ENCODE results near the gene DOHH.

GRCh38 chr19:3480383-3481091 is 19.9 kb downstream of the DOHH start, which contains the start of gene SMIM24:
- no peak for TF ChIP-seq CTCF (IDR thresholded peaks at IDR 0.05)
- no peak for TF ChIP-seq EP300 (IDR thresholded peaks at IDR 0.05)
- TF ChIP-seq POLR2A (IDR thresholded peaks at IDR 0.05; ENCODE audit: low read depth): no peak

Measured in esophagus muscularis mucosa (tissue), 4 donors.